K562 (cell line): ENCODE measurements around the gene LOXL4.

ENCODE experiments used
- ARID2 ChIP-seq: fragments of 450-650 bp; IDR thresholded peaks from 2 replicates; pipeline ENCODE4 v1.6.1; 2017; ENCODE audit warnings: antibody characterized with exemption, mild to moderate bottlenecking
- CBX2 ChIP-seq: fragments of 200-600 bp; sonication (generic); IDR thresholded peaks from one replicate; pipeline ENCODE4 v1.6.1; 2012; ENCODE audit warnings: mild to moderate bottlenecking, low read length, inconsistent platforms; ENCODE audit not compliant: insufficient read depth, poor library complexity, severe bottlenecking
- XRCC5 ChIP-seq: fragments of 200-400 bp; formaldehyde crosslinking; IDR thresholded peaks from 2 replicates; pipeline ENCODE4 v1.6.1; 2017; ENCODE audit warnings: low read depth, mild to moderate bottlenecking, low read length
- TF ChIP-seq, protein P1 (sequence below): sonication (generic); formaldehyde crosslinking; IDR thresholded peaks from 2 replicates; pipeline ENCODE4 v1.8.0; 2023; ENCODE audit warnings: mild to moderate bottlenecking, missing genetic modification reagents
- TF ChIP-seq, protein P2 (sequence below), 3 experiments: IDR thresholded peaks in 2 of 3; conservative IDR thresholded peaks in 1 of 3; 2 replicates each; pipeline ENCODE4 v1.5.1; 2011 to 2012; ENCODE audit warnings: low read length in 3 of 3, mild to moderate bottlenecking in 3 of 3, control low read depth in 2 of 3, improper control_type of control experiment in 1 of 3, inconsistent platforms in 1 of 3, low read depth in 1 of 3, mixed read lengths in 1 of 3, moderate library complexity in 1 of 3; ENCODE audit not compliant: insufficient read depth in 2 of 3

DNA sequence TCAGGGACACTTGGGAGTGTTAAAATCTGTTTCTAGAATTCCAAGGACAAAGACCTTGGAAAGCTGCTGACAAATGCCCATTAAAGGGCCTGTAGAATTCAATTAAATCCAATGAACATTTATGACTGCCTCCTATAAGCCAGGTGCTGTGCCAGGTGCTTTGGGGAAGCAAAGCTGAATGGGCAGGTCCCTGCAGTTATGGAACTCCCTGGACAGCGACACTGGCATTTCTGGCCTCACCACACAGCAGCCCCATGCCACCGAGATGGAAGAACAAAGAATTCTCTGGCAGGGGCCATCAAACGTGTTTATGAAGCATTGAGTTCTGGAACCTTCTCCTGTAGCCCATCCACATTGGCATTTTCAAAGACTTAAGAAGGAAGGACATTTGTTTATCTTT lies 45.6 kb upstream of the LOXL4 start:
- no peak for TF ChIP-seq CBX2
- TF ChIP-seq ARID2, result no peak
- TF ChIP-seq, protein P1, sequence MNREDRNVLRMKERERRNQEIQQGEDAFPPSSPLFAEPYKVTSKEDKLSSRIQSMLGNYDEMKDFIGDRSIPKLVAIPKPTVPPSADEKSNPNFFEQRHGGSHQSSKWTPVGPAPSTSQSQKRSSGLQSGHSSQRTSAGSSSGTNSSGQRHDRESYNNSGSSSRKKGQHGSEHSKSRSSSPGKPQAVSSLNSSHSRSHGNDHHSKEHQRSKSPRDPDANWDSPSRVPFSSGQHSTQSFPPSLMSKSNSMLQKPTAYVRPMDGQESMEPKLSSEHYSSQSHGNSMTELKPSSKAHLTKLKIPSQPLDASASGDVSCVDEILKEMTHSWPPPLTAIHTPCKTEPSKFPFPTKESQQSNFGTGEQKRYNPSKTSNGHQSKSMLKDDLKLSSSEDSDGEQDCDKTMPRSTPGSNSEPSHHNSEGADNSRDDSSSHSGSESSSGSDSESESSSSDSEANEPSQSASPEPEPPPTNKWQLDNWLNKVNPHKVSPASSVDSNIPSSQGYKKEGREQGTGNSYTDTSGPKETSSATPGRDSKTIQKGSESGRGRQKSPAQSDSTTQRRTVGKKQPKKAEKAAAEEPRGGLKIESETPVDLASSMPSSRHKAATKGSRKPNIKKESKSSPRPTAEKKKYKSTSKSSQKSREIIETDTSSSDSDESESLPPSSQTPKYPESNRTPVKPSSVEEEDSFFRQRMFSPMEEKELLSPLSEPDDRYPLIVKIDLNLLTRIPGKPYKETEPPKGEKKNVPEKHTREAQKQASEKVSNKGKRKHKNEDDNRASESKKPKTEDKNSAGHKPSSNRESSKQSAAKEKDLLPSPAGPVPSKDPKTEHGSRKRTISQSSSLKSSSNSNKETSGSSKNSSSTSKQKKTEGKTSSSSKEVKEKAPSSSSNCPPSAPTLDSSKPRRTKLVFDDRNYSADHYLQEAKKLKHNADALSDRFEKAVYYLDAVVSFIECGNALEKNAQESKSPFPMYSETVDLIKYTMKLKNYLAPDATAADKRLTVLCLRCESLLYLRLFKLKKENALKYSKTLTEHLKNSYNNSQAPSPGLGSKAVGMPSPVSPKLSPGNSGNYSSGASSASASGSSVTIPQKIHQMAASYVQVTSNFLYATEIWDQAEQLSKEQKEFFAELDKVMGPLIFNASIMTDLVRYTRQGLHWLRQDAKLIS (CRISPR knock-in tag), result no peak
- TF ChIP-seq, protein P2, sequence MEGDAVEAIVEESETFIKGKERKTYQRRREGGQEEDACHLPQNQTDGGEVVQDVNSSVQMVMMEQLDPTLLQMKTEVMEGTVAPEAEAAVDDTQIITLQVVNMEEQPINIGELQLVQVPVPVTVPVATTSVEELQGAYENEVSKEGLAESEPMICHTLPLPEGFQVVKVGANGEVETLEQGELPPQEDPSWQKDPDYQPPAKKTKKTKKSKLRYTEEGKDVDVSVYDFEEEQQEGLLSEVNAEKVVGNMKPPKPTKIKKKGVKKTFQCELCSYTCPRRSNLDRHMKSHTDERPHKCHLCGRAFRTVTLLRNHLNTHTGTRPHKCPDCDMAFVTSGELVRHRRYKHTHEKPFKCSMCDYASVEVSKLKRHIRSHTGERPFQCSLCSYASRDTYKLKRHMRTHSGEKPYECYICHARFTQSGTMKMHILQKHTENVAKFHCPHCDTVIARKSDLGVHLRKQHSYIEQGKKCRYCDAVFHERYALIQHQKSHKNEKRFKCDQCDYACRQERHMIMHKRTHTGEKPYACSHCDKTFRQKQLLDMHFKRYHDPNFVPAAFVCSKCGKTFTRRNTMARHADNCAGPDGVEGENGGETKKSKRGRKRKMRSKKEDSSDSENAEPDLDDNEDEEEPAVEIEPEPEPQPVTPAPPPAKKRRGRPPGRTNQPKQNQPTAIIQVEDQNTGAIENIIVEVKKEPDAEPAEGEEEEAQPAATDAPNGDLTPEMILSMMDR (IDR thresholded peaks at IDR 0.05 in 2 of 3, conservative IDR thresholded peaks at IDR 0.05 in 1 of 3; ENCODE audit: insufficient read depth in 2 of 3, low read depth in 1 of 3, low read length in 3 of 3), result no peak
- no peak for TF ChIP-seq XRCC5
